Hematopoietic multipotent progenitor cell (in vitro differentiated cells): ENCODE results near the gene ZNF747. TPM values are rescaled to one million over a fixed set of nuclear protein-coding genes. Genes with fewer than 3 reads are reported as not detected.
A peak's percentile ranks its signal among the peaks of the same experiment; 100 is the strongest.
"Not testable (repeated sequence)": the region's sequence is repeated elsewhere in the genome, so short reads cannot be mapped to it uniquely, and the experiment has no call there.

Experiments
- DNase-seq, 3 donors: peaks; one replicate each; pipeline ENCODE4 v3.0.0-alpha.2; 2011 to 2015; ENCODE audit warnings: low read depth in 2 of 3, low spot score in 2 of 3
- total RNA-seq: library from RNA; depleted of rRNA; stranded (reverse); fragments of >200 nt; gene quantifications from one replicate; pipeline ENCODE4 v1.2.3, GENCODE V29; 2012

Gene ZNF747
- total RNA-seq, 1 donor: 20.7 TPM

GRCh38 chr16:30557957-30558788 is 23.5 kb upstream of the ZNF747 start, which contains the start of gene ZNF764:
TSS of gene ZNF764 (minus strand) at chr16:30558374. CDS start at chr16:30558182, 192 bp downstream.
- DNase-seq: peak; percentile 87 to 98 (median 98)

GRCh38 chr16:30557707-30557956 is 23.0 kb upstream of the ZNF747 start:
- DNase-seq: no peak

- no peak for DNase-seq
Observed at GRCh38 chr16:30556125-30556473, 21.4 kb upstream of the ZNF747 start.

- no peak for DNase-seq
Observed at GRCh38 chr16:30555315-30556124, 20.9 kb upstream of the ZNF747 start.

GRCh38 chr16:30554557-30555314 is 20.1 kb upstream of the ZNF747 start:
- no peak for DNase-seq

- DNase-seq: no peak
Observed at GRCh38 chr16:30553393-30553899, 18.8 kb upstream of the ZNF747 start.

GRCh38 chr16:30552956-30553355 is 18.3 kb upstream of the ZNF747 start:
- no peak for DNase-seq

GRCh38 chr16:30551781-30552180 is 17.1 kb upstream of the ZNF747 start:
- peak in 1 of 3 donors; percentile 43 for DNase-seq

GRCh38 chr16:30548416-30549253 is 14.0 kb upstream of the ZNF747 start:
- DNase-seq: no peak

GRCh38 chr16:30546115-30546514 is 11.5 kb upstream of the ZNF747 start:
- no peak for DNase-seq

- no peak for DNase-seq
Observed at GRCh38 chr16:30543067-30543466, 8.4 kb upstream of the ZNF747 start.

GRCh38 chr16:30541502-30542329 is 7.1 kb upstream of the ZNF747 start:
- DNase-seq: no peak

GRCh38 chr16:30540916-30541464 is 6.3 kb upstream of the ZNF747 start:
- DNase-seq: not testable (repeated sequence)

- not testable (repeated sequence) for DNase-seq
Observed at GRCh38 chr16:30539986-30540526, 5.4 kb upstream of the ZNF747 start.

- DNase-seq: no peak
Observed at GRCh38 chr16:30539000-30539964, 4.6 kb upstream of the ZNF747 start.

- not testable (repeated sequence) for DNase-seq
Observed at GRCh38 chr16:30536391-30537024, 1.9 kb upstream of the ZNF747 start.

- peak; percentile 31 to 84 (median 73) for DNase-seq
Observed at GRCh38 chr16:30535777-30536190, 1.1 kb upstream of the ZNF747 start.
